Activated T-cell treated with anti-CD3 and anti-CD28 coated beads for 48 hours (primary cell): ENCODE measurements around the gene GTF3C5.
"Not testable (repeated sequence)": the region's sequence is repeated elsewhere in the genome, so short reads cannot be mapped to it uniquely, and the experiment has no call there.

Experiments
- DNase-seq: peaks from one replicate; pipeline ENCODE4 v3.0.0-alpha.2; 2020; ENCODE audit warnings: low read depth

Gene GTF3C5

GRCh38 chr9:133055788-133056420, 25.1 kb downstream of the GTF3C5 start:
- DNase-seq: no peak

GRCh38 chr9:133056533-133056932, 25.7 kb downstream of the GTF3C5 start:
- DNase-seq: no peak

GRCh38 chr9:133057006-133057405, 26.2 kb downstream of the GTF3C5 start:
- no peak for DNase-seq

- DNase-seq: no peak
Observed at GRCh38 chr9:133057553-133057952, 26.8 kb downstream of the GTF3C5 start.

- DNase-seq: no peak
Observed at GRCh38 chr9:133058071-133058470, 27.3 kb downstream of the GTF3C5 start.

GRCh38 chr9:133058550-133059320, 27.9 kb downstream of the GTF3C5 start:
- no peak for DNase-seq

GRCh38 chr9:133059623-133060022, 28.8 kb downstream of the GTF3C5 start:
- no peak for DNase-seq

GRCh38 chr9:133060417-133060841, 29.6 kb downstream of the GTF3C5 start:
- no peak for DNase-seq

GRCh38 chr9:133061019-133061763, 30.4 kb downstream of the GTF3C5 start:
- DNase-seq: not testable (repeated sequence)

- not testable (repeated sequence) for DNase-seq
Observed at GRCh38 chr9:133061764-133062145, 31.0 kb downstream of the GTF3C5 start, which contains the start of gene CEL. Gene CEL, plus strand, starts transcription at chr9:133061981. Its CDS starts 22 bp downstream, at chr9:133062003.

GRCh38 chr9:133062569-133062968, 31.8 kb downstream of the GTF3C5 start:
- not testable (repeated sequence) for DNase-seq

GRCh38 chr9:133063159-133063499, 32.3 kb downstream of the GTF3C5 start:
- DNase-seq: no peak

- DNase-seq: no peak
Observed at GRCh38 chr9:133063500-133064231, 32.9 kb downstream of the GTF3C5 start.

GRCh38 chr9:133064241-133065069, 33.7 kb downstream of the GTF3C5 start:
- DNase-seq: no peak

GRCh38 chr9:133065070-133065388, 34.2 kb downstream of the GTF3C5 start:
- no peak for DNase-seq

GRCh38 chr9:133066181-133066983, 35.6 kb downstream of the GTF3C5 start:
- DNase-seq: no peak

GRCh38 chr9:133067006-133067405, 36.2 kb downstream of the GTF3C5 start:
- DNase-seq: no peak

- no peak for DNase-seq
Observed at GRCh38 chr9:133067813-133068212, 37.0 kb downstream of the GTF3C5 start.

GRCh38 chr9:133068431-133068830, 37.6 kb downstream of the GTF3C5 start:
- not testable (repeated sequence) for DNase-seq

GRCh38 chr9:133070500-133070961, 39.7 kb downstream of the GTF3C5 start:
- DNase-seq: not testable (repeated sequence)
